Measurements from ENCODE around the gene STRN3.

Gene STRN3

DNA sequence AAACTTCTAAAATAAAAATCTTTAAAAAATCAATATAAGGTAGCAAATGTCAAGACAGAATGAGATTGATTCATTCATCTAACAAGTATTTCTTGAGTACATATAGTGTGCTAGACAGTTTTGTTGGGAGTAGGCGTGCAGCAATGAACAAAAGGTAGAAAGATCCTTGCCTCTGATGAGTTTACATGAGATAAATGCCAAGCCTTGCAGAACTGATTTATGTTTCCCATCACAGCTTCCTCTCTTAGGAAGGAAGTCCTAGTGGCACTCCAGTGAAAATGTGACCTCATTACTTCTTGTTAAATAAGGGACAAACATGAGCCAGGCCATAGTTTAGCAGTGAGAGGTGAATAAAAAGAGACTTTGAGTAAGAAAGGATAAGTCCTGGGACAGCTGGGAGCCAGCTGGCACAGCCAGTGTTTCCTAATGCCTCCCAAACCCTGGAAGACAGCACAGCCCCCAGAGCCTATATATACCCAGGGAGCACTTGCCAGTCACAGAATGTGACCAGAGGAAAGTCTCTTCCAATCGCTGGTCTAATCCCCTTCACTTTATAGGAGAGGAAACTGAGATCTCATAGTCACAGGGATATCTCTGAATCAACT lies 156.5 kb downstream of the STRN3 start:
- DNase-seq: no peak

DNA sequence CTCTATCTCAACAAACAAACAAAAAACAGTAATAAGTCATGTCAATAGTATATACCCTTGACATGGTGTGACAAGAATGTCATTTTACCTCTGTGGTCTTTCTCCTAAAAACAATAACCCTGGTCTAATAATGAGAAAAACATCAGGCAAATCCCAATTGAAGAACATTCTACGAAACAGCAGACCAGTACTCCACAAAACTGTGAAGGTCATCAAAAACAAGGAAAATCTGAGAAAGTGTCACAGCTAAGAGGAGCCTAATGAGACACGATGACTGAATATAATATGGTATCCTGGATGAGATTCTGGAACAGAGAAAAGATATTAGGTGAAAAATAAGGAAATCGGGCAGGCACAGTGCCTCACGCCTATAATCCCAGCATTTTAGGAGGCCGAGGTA lies 157.4 kb downstream of the STRN3 start:
- DNase-seq: no peak

DNA sequence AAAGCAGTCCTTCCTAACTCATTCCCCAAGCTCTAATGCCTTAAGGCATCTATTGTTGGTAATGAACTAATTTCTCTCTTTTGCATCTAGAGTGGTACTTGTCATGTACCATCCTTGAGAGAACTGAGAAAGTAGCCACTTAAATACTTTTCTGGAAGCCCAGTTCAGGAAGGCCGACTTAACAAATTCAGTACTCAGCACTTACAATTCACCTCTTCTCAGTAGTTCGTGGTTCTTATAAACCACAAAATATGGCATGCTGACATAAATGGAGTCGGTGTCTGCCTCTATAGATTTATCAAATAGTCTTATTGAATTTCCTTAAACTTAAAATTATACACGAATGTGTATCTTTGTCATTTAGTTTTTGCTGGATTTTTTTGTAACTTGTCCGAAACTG lies 161.2 kb downstream of the STRN3 start:
- no peak for DNase-seq

DNA sequence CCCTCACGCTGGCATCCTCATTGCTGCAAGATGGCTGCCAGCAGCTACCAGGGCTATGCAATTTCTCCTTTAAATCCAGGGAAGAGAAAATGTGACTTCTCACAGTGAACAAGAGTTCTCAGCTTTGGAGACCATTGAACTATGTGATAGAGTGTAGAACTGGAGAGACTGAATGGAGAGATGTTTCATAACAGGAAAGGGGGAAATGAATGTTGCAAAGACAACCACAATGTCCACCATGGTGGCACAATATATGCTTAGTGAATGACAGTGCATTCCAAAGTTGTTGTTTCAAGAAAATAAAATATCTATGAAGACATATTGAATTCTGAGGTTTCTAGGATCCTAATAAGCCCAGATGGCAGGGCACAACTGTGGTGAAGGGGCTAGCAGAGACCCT lies 165.0 kb downstream of the STRN3 start:
- DNase-seq: no peak

DNA sequence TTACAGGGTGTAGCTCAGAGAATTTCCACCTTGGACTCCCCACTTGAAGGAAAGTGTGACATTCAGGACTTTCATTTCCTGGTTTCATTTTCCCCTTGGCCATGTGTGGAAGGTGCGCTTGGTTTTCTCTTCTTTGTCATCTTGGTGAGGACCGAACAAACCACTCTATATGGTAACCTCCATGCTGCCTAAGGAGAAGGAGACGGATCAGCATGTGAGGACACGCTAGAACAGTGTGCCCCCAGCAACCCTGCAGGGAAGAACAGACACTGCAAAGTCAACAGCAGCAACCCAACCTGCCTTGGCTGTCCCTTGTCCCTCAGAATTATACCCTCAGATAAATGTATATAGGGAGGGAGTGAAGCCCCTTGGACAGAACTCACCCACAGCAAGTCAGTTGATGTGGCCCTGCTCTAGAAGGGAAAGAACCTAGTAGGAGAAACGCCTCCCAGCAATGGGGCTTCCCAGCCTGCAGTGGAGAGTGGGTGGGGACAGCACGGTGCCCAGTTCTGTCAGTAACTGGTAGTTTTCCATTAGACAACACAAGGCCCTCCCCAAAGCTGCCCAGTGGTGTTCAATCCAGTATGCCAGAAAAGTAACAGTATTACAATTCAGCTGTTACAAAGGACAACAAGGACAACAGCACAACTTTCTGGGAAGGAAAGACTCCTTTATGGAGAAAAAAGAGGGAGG lies 170.7 kb downstream of the STRN3 start:
- no peak for DNase-seq

DNA sequence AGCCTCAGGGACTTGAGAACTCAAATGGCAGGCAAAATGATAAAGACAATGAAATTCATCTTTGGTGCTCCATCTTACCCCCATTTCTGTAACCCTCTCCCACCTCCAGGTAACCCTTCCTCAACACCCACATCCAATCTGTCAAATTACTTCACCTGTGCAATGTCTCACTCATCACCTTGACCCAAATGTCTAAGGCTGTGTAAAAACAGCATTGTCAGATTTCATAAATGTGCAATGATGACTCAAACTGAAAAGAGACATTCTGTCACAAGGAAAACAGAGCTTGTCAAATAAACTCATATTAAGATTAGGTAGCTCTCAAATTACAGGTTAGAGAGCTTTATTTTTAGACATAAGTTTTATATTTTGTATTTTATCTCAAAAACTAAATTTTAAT lies 171.7 kb downstream of the STRN3 start:
- no peak for DNase-seq

DNA sequence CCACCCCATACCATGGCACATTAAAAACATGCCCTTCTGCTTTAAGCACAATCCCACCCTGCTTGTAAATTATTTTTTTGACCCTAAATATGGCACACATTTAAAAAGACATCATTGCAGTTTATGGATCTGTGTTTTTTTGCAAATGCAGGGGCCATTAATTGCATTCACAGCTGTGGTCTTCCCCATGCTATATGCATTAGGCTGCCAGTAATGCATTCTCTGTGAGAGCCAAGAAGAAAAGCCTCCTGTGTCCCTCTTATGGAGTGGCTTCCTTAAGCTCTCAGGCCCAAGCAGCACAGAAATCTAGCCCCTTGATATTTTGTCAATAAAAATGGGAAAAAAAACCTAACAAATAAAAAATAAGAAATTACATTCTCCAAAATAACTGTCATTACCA lies 172.2 kb downstream of the STRN3 start:
- DNase-seq: no peak

DNA sequence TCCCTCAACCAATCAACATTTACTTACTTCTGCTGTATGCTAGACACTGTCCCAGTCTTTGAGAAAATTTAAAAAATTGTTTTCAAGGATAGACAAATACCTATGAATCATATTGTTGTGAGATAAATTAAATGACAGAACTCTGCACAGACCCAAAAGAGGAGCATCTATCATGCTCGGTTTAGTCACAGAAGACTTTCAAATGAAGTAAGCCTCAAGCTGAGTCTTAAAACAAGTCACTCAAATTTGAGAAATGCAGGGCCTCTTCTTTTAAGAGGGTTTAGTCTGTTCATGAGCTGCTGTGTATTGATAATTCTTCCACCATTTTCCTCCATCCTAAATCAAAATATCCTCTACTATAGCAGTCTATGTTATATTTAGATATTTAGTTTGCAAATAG lies 176.2 kb downstream of the STRN3 start:
- no peak for DNase-seq

DNA sequence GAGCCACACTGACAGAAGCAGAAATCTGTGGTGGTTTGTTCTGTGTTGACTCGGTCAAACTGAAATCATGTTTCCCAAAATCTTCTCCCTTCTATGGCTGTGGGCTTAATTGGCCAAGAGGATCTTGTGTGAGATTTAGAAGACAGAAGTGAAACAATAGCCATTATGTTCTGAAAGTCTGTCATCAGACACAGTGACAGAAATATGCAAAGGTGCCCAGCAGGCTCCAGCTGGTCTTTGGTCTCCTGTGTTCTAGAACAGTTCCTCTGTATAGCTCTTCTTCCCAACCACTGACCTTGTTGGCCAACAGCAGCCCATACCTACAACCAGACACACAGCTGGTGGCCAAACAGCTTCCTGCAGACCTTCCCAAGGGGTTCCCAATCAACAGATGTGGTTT lies 176.8 kb downstream of the STRN3 start:
- DNase-seq: no peak

DNA sequence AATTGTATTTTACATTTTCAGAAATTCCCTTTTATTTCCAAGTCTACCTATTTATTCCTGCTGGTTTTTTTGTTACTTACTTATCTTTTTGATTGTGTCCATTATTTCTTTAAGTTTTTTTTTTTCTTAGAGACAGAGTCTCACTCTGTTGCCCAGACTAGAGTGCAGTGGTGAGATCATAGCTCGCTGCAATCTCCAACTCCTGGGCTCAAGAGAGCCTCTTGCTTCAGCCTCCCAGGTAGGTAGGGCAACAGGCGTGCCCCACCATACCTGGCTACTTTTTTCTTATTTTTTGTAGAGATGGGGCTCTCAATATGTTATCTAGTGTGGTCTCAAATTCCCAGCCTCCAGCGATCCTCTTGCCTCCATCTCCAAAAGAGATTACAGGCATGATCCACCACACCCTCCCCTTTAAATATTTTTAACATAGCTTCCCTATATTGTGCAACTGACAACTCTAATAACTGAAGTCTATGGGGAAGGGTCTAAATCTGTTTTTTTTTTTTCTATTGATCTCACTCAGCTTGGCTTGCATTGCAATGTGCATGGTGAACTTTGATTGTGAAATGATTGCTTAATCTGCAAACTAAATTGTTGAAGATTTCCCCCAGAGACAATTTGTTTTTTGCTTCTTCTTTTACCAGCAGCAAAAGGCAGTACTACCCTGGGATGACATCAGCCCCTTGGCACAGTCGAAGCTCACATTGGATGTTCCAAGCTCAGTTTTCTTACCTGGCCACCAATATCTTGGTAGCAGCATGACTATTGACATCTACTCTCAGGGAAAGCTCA lies 177.5 kb downstream of the STRN3 start:
- no peak for DNase-seq

Measured in activated gamma-delta T cell (primary cell).